ENCODE data around the gene SCGB3A2.
"Not testable (repeated sequence)": the region's sequence is repeated elsewhere in the genome, so short reads cannot be mapped to it uniquely, and the experiment has no call there.

The SCGB3A2 gene

DNA sequence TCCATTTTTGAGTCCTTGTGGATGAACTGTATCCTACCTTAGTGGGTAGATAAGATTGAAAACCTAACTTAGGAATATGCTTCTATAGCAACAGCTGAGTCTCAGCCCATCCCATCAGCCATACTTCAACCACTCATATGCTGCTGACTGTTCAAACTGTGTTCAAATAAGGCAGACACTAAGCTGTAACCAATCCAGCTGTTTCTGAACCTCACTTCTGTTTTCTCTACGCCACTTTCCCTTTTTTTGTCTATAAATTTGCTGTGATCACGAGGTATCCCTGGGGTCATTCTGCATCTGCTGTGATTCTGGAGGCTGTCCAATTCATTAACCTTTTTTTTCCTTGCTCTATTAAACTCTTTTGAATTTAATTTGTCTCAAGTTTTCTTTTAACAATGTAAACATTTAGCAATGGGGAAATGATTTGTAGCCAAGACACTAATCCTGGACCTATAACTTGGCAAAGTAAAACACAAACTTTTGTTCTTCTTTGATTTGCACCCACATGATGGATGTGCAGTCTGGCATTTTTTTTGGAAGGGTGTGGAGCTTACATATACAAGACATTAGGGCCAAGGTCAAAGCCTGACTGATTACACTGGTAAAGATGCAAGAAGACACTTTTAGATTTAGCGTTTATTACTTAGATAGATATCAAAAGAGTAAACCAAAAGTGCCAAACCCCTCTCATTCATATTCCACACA is 14.9 kb upstream of the SCGB3A2 start:
- DNase-seq (ENCODE audit: low read depth in 2 of 2) = no peak

DNA sequence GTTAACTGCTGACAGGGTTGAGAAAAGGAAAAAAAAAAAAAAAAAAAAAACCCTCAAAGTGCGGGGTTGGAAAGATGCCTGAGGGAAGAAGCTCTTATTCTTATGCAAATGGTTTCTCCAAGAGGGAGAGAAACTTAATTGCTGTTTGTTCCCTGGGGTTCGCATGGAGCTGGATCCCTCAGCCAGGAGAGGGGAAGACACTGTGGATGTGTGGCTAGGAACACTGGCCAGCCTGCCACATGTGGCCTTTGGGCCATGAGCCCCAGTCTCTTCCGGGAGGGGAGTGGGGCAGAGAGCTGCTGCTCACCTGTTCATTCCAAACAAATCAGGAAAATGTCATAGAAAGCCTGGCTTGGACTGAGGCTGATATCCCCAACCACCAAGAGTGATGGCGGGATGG is 9.4 kb upstream of the SCGB3A2 start:
- no peak for DNase-seq (ENCODE audit: low read depth in 2 of 2)

DNA sequence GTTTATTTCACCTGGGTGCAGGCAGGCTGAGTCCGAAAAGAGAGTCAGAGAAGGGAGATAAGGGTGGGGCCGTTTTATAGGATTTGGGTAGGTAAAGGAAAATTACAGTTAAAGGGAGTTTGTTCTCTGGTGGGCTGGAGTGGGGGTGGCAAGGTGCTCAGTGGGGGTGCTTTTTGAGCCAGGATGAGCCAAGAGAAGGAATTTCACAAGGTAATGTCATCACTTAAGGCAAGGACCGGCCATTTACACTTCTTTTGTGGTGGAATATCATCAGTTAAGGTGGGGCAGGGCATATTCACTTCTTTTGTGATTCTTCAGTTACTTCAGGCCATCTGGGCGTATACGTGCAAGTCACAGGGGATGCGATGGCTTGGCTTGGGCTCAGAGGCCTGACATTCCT is 8.6 kb upstream of the SCGB3A2 start:
- not testable (repeated sequence) for DNase-seq (ENCODE audit: low read depth in 2 of 2)

DNA sequence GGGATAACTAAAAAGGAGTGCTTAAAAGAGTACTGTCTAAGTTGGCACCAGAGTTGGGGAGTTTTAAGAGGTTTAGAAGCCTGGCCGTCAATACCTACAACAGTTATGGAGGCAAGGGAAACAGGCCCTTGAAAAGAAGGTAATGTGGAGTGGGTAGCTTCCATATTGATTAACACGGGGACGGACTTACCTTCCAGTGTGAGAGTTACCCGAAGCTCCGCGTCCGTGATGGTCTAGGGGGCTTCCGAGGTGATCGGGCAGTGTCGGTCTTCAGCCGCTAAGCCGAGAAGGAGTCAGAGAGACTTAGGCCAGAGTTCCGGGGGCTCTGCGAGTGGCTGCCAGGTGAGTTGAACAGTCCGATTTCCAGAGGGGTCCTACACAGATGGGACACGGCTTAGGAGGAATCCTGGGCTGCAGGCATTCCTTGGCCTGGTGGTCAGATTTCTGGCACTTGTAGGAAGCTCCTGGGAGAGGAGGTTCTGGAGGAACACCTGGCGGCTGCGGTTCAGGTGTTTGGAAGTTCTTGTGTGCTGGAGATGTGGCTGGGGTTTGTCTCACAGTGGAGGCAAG is 6.4 kb upstream of the SCGB3A2 start:
- DNase-seq (ENCODE audit: low read depth in 2 of 2) = not testable (repeated sequence)

DNA sequence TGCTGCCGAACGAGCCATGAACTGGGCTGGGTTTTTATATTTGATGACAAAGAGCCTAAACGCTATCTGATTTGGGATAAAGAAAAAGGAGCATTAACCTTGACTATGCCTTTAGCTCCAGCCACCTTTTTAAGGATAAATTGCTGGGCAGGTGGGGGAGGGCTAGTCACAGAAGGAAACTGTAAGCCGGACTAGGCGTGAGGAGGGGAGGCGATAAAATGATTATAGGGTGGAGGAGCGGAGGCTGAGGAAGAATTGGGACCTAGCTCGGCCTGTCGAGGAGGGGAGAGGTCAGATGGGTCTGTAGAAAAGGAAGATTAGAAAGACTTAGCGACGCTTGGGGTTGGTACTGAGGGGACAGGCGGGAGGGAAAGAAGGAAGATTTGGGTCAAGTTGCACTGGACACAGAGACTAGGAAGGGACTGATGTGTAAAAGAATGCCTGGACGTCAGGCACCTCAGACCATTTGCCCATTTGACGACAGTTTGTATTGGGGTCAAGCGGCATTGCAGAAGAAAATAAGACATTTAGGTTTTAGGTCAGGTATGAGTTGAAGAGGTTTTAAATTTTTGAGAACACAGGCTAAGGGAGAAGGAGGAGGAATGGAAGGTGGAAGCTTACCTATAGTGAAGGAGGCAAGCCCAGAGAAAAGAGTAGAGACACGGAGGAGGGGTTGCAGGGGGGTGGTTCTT is 5.6 kb upstream of the SCGB3A2 start:
- not testable (repeated sequence) for DNase-seq (ENCODE audit: low read depth in 2 of 2)

DNA sequence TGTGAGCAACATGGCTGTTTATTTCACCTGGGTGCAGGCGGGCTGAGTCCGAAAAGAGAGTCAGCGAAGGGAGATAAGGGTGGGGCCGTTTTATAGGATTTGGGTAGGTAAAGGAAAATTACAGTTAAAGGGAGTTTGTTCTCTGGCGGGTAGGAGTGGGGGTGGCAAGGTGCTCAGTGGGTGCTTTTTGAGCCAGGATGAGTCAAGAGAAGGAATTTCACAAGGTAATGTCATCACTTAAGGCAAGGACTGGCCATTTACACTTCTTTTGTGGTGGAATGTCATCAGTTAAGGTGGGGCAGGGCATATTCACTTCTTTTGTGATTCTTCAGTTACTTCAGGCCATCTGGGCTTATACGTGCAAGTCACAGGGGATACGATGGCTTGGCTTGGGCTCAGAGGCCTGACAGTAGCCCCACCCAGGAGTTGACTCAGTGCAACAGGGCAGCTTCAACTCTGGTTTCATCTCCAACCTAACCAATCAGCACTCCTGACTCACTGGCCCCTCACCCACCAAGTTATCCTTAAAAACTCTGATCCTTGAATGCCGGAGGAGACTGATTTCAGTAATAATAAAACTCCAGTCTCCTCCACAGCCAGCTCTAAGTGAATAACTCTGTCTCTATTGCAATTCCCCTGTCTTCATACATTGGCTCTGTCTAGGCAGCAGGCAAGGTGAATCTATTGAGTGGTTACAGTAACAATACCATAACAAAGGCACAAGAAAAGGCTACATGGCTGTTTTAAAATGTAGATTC is 4.2 kb upstream of the SCGB3A2 start:
- not testable (repeated sequence) for DNase-seq (ENCODE audit: low read depth in 2 of 2)

DNA sequence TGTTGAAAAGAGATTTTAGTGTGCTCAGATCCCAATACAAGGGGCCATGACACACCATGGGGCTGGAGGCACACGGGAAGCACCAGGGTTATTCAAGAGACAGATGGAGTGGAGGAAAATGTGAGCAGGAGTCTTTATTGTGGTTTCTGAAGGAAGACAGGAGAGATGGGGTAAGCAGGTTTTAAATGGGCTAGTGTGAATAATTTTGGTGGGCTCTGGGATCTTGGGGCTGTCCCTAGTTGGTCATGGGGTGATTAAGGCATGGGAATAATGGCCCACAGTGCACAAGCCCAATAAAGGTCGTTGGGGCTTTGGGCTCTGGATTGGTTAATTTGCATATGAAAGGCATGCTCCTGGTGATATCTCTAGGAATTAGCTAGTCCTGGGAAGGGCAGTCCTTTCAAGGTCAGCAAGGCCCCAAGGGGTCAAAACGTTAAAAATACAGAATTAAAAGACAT is 3.6 kb upstream of the SCGB3A2 start:
- DNase-seq (ENCODE audit: low read depth in 2 of 2) = no peak

DNA sequence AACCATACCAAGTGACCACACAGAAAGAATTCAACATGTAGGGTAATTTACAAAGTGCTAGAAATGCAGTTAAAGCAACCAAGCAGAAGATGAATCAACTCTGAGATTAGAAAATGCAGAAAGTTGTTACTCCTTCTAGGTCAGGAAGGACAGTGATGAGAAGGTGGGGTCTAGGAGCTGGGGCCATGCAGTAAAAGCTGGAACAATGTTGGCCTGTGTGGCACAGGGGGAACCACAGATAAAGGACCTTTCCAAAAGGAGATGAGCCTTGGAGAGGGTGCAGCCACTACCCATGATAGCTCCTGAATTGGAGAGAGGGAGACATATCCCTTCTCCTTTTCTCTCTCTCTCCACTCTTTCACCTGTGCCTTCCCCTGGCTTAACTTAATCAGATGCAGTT is 2.4 kb upstream of the SCGB3A2 start:
- no peak for DNase-seq (ENCODE audit: low read depth in 2 of 2)

DNA sequence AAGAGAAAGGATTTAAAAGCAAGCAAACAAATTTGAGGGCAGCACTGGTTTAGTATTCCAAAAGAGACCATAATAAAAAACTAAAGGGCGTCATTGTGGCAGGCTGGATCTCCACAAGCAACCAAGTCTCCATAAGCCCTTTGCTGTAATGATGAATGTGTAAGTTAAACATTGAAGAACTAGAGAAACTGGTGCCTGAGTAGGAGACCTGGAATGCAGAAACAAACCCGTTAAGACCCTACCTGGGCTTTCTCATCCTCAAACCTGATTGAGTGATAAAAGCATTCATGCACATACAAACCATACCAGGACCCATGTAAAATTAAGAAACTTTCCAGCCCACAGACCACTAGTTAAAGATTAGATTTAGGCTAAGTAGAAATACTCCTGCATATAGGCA is 1.9 kb upstream of the SCGB3A2 start:
- no peak for DNase-seq (ENCODE audit: low read depth in 2 of 2)

DNA sequence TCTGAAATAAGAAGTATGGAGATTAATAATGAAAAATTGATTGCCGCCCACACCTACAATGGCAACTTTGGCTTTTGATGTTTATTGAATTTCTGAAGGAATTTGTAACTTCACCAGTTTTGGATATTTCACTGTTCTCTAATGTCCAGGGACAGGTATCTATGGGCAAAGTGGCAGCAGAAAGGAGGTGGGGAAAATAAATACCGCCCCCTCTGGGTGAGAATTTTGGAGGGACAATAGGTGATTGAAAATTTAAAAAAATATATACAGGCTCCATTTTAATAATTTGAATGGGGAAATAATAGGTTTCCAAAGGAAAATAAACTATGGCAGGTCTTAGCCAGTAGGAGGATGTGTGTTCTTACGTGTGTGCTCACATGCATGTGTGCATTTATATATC is 1.3 kb downstream of the SCGB3A2 start:
- no peak for DNase-seq (ENCODE audit: low read depth in 2 of 2)

DNA sequence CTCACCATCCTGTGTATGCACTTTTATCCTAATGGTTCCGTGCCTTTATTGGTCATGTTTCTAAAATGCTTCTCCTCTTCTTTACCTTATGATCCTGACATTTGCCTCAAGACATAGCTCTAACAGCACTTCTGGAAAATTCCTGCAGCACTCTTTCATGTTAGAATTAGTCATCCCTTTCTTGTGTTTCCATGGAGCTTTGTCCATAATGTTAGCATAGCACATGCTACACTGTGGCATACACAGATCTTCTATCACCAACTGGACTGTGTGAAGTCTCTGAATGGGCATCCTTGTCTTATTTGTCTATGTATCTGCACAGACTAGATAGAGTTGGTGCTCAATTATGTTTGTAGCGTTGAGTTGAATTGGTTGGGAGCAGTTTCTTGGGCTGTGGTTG is 2.0 kb downstream of the SCGB3A2 start:
- DNase-seq (ENCODE audit: low read depth in 2 of 2) = no peak

DNA sequence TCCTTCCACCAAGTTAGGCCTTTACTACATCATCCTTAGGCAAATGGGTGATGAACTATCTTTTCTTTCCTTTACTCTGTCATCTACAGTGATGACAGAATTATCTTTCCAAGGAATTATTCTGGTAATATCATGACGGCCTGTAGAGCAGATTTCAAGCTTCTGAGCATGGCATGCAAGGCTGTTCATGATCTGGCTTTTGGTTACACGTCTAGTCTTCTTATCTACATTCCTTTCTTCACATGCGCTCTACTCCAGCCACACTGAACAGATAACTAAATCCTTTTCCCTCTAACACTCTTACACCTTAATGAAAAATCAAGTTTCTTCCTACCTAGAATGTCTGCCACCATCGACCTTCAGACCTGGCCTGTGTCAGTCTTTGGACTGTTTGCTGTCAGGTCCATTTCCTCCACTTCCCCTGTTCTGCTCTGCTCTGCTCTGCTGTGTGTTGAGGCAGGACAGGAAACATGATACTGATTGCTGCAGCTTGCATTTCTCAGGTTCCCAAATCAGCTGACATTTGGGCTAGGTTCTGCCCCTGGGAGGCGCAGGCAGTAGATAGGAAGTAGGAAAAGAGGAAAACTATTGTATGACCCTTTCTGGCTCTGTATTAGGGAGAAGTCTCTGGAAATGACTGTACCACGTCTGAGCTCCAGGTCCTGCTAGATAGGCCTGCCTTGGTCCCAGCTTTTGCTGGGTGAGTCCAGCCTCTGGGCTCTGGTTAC is 4.2 kb downstream of the SCGB3A2 start:
- no peak for DNase-seq (ENCODE audit: low read depth in 2 of 2)

DNA sequence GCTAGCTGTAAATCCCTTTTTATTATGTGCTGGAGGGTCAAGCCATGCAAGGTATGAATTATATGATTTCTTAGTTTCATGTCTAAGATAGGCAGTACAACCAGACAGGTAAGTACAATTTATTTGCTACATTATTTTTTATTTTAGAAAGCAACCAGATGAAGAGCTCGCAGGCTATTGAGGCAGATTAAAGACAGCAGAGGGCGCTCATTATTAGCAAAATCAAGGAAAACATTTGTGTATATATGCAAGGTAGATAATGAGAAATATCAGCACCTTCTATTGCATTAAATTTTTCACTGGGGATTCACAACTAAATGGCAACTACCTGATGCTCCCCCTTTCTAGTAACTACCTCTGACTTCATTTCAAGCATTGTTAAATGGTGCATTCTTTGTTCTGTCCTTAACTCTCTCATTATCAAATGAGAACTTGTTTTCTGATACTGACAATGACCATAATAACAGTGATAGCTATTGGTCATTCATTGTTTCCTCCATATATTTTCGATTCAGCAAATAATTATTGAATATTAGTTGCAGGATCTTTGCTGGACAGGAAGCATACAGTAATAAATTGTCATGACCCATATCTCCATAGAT is 8.6 kb downstream of the SCGB3A2 start:
- DNase-seq (ENCODE audit: low read depth in 2 of 2) = no peak

DNA sequence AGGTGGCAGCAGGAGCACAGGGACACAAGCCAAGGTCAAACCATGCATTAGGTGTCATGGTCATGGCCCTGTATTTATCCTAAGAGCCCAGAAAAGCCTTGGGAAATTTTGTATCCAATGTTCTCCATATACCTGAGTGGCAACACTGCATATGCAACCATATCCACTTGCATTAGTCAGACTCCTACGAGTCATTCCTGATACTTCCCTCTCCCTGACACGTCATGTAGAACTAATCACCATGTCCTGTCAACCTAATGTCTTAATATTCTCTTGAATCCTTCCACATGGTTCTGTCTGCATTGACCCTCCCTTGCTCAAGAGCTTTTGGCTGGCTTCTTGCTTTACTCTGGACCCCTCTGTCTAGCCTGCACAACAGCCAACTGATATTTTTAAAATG is 9.4 kb downstream of the SCGB3A2 start:
- no peak for DNase-seq (ENCODE audit: low read depth in 2 of 2)

DNA sequence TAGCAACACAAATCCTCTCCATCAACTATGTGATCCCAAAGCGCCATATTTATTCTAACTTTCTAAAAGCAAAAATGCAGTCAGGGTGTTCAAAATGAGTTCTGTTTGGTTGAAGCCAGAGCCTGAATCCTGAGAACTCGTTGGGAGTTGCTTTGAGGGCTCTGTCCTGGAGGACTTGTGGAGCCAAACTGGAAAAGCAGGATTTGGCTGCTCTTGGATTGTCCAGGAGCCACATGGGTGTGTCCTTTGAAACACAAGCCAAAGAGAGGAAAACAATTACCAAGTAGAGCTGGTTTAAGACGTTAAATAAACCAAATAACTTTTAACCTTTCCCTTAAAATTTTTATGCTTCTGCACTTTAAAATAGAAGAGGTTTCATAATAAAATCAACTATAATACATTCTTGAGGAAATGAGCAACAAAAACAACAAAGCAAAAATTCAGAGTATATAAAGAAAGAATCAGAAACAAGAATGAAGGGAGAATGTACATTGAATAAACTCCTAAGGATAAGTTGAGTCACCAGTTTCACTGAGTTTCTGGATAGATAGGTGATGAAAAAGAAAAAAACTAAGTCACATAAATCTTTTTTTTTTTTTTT is 14.3 kb downstream of the SCGB3A2 start:
- DNase-seq (ENCODE audit: low read depth in 2 of 2) = no peak

DNA sequence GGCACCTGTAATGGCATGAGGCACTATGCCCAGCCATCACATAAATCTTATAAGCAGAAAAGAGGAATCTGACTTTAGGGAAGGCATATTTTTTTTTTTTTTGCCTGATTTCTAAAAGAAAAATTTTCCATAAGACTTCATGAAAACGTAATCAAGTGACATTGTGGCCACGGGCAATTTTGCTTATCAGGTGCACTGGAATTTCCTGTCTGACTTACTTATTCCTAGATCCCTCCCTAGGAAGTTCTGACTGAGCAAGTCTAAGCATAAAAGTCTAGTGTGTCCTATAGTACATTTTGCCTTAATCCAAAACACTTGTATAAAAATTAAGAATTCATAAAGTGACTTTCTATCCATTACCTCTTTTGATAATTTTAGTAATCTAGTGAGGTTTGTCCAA is 15.3 kb downstream of the SCGB3A2 start:
- no peak for DNase-seq (ENCODE audit: low read depth in 2 of 2)

DNA sequence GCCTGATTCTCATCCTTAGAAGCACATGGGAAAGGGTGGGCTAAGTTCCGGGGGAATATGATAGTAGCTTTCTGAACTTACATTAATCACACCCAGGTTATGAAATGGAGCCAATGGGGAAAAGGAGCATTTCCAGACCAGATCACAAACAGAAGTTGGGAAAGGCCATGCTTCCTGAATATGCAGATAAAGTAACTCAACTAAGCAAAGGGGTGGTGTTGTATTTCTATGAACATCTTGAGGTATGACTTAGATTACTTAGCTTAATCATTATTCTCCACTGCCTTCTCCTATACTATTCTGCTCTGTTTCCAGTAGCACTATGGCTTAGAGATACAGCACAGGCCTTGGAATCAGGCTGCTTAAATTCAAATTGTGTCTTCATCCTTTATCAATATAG is 17.4 kb downstream of the SCGB3A2 start:
- no peak for DNase-seq (ENCODE audit: low read depth in 2 of 2)

DNA sequence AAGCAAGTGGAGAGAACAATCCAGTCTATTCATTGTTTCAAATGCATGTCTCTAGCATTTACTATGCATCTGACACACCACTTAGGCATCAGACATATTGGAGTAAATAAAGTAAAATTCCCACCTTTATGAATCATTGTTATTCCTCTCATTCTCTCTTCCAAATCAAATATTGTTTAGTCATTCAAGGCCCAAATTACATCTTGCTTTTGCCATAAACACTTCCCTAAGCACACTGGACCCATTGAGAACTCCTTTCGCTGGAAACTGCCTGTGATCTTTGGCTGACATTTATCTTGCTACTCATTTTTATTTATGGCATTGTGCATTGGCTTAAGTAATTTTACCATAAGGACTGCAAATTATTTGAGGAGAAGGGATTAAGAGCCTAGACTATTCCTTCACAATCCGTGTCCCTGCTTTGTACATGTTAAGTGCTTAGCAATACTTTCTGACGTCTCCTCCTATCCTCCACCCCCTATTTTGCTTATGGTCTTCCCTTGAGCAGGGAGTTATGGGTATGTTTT is 20.4 kb downstream of the SCGB3A2 start:
- no peak for DNase-seq (ENCODE audit: low read depth in 2 of 2)

DNA sequence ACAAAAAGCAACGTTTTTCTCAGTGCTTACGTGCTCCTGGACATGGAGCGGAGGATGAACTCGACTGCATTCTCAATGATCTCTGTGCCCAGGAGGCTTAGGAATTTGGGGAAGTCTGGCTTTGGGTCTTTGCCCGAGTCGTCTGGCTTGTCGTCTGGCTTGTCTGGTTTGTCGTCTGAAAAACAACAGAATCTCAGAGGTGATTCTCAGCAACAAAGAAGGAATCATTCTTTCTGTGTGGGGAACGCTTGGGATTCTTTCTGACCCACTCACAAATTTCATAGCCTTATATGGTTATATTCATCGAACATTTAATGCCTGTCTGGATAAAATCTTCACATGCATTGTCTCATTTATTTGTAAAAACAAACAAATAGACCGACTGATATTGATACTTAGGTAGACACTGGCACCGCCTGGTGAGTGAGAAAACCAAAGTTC is 23.1 kb downstream of the SCGB3A2 start:
- no peak for DNase-seq (ENCODE audit: low read depth in 2 of 2)

DNA sequence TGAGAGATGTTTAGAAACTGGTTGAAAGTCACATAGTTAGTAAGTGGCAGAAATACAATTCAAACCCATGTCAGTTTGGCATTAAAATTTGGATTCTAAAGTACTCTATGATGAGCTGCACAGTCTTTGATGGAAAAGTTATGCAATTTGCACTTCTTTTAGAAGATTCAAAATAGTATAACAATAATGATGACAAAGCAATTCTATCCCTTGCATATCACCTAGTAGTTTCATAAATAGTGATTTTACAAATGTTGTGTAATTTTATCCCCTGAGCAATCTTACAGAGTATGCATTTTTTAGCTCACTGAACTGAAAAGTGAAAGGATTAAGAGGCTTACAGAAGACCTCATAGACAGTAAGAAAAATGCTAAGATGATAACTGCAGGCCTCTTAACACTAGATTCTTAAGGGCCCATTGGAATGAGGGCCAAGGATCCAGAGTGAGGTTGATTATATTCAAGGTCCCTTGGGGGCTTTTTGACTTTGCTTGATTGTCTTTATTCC is 24.2 kb downstream of the SCGB3A2 start:
- no peak for DNase-seq (ENCODE audit: low read depth in 2 of 2)
